Measurements from ENCODE around the gene PIK3R2.

PIK3R2 gene

GRCh38 chr19:18173054-18173571, 20.1 kb downstream of the PIK3R2 start:
- no peak for DNase-seq (ENCODE audit: low read depth in 2 of 2)

- DNase-seq (ENCODE audit: low read depth in 2 of 2), result peak; percentile 49 to 61
Measured at GRCh38 chr19:18173572-18174288, 20.8 kb downstream of the PIK3R2 start, which contains the start of gene IFI30. Gene IFI30, plus strand, starts transcription at chr19:18173813. Its CDS starts 29 bp downstream, at chr19:18173842.

- no peak for DNase-seq (ENCODE audit: low read depth in 2 of 2)
Measured at GRCh38 chr19:18174983-18175382, 22.0 kb downstream of the PIK3R2 start.

- no peak for DNase-seq (ENCODE audit: low read depth in 2 of 2)
Measured at GRCh38 chr19:18176367-18177310, 23.7 kb downstream of the PIK3R2 start.

- DNase-seq (ENCODE audit: low read depth in 2 of 2), result no peak
Measured at GRCh38 chr19:18179957-18180356, 27.0 kb downstream of the PIK3R2 start.

GRCh38 chr19:18183529-18183928, 30.6 kb downstream of the PIK3R2 start:
- DNase-seq (ENCODE audit: low read depth in 2 of 2), result no peak

- no peak for DNase-seq (ENCODE audit: low read depth in 2 of 2)
Measured at GRCh38 chr19:18185538-18185937, 32.6 kb downstream of the PIK3R2 start.

- no peak for DNase-seq (ENCODE audit: low read depth in 2 of 2)
Measured at GRCh38 chr19:18190278-18190677, 37.3 kb downstream of the PIK3R2 start.

GRCh38 chr19:18191640-18192062, 38.7 kb downstream of the PIK3R2 start:
- no peak for DNase-seq (ENCODE audit: low read depth in 2 of 2)

- peak; percentile 93 to 95 for DNase-seq (ENCODE audit: low read depth in 2 of 2)
Measured at GRCh38 chr19:18192673-18193387, 39.9 kb downstream of the PIK3R2 start, which contains the start of gene MPV17L2. Gene MPV17L2, plus strand, starts transcription at chr19:18193218. Its CDS starts 64 bp downstream, at chr19:18193282.

- DNase-seq (ENCODE audit: low read depth in 2 of 2), result no peak
Measured at GRCh38 chr19:18193388-18194180, 40.6 kb downstream of the PIK3R2 start.

GRCh38 chr19:18194181-18194530, 41.2 kb downstream of the PIK3R2 start:
- DNase-seq (ENCODE audit: low read depth in 2 of 2), result no peak

GRCh38 chr19:18194554-18195238, 41.7 kb downstream of the PIK3R2 start:
- DNase-seq (ENCODE audit: low read depth in 2 of 2), result peak in 1 of 2 donors; percentile 31

GRCh38 chr19:18196511-18196845, 43.5 kb downstream of the PIK3R2 start:
- DNase-seq (ENCODE audit: low read depth in 2 of 2), result no peak

- DNase-seq (ENCODE audit: low read depth in 2 of 2), result no peak
Measured at GRCh38 chr19:18197306-18197705, 44.3 kb downstream of the PIK3R2 start.

- DNase-seq (ENCODE audit: low read depth in 2 of 2), result no peak
Measured at GRCh38 chr19:18197941-18198340, 45.0 kb downstream of the PIK3R2 start.

GRCh38 chr19:18198374-18198773, 45.4 kb downstream of the PIK3R2 start:
- no peak for DNase-seq (ENCODE audit: low read depth in 2 of 2)

- DNase-seq (ENCODE audit: low read depth in 2 of 2), result no peak
Measured at GRCh38 chr19:18202397-18202777, 49.4 kb downstream of the PIK3R2 start.

- DNase-seq (ENCODE audit: low read depth in 2 of 2), result no peak
Measured at GRCh38 chr19:18202778-18203407, 49.9 kb downstream of the PIK3R2 start.

- DNase-seq (ENCODE audit: low read depth in 2 of 2), result peak in 1 of 2 donors; percentile 29
Measured at GRCh38 chr19:18203408-18203862, 50.5 kb downstream of the PIK3R2 start.

All from stimulated activated CD4-positive, alpha-beta T cell treated with anti-CD3 and anti-CD28 coated beads, Interleukin-1b, Interleukin-23, amount 100 ng/mL, for 4 hours (primary cell).